Measurements from ENCODE around the gene SYT12. TPM values are rescaled to one million over a fixed set of nuclear protein-coding genes. Genes with fewer than 3 reads are reported as not detected.
A peak's percentile ranks its signal among the peaks of the same experiment; 100 is the strongest.

The SYT12 gene
- total and polyA plus RNA-seq, 2 of the 8 experiments (the other 6 are each of a cell fraction or from before 2014, with no cell fraction given): 1.4 to 3.3 TPM

- CTCF ChIA-PET (ENCODE audit: partially characterized antibody): interaction anchor here (0.5 to 2.1 kb wide), 8 partner anchors 10 to 208 kb away, joined by 3 to 9 read pairs (median 3); no protein-coding TSS in a partner anchor
Observed at GRCh38 chr11:67073908-67074307, 51.0 kb downstream of the SYT12 start.

More at GRCh38 chr11:67073908-67074307, 51.0 kb downstream of the SYT12 start:
- Histone ChIP-seq H3K4me2 (ENCODE audit: insufficient read depth in 1 of 2, low read depth in 2 of 2, low read length in 2 of 2) (no peak overlapping the region), H4K20me1 (replicated peaks in 1 of 2; ENCODE audit: control insufficient read depth in 1 of 2, insufficient read depth in 2 of 2, low read length in 2 of 2) (no peaks in the 10 kb centered on the region), H2BK12ac (ENCODE audit: low read depth, low read length) (peak overlapping the region; percentile 35; the same call in 1 of the 2 replicates), H3K4me1 (replicated peaks in 1 of 4; ENCODE audit: control insufficient read depth in 3 of 4, insufficient read depth in 4 of 4, low read length in 3 of 4) (peaks cover 0 to 13% (median 2%) of the 10 kb centered on the region in 4 experiments; a peak in 5 of 7 replicates), H3K36me3 (ENCODE audit: control insufficient read depth in 2 of 4, insufficient read depth in 4 of 4, low read length in 3 of 4) (no peaks in the 10 kb centered on the region), H3K79me2 (ENCODE audit: control insufficient read depth in 1 of 2, insufficient read depth in 2 of 2, low read length in 2 of 2) (no peaks in the 10 kb centered on the region), H2AFZ (ENCODE audit: low read length) (no peak overlapping the region), H3K23ac (ENCODE audit: insufficient read length) (no peak overlapping the region), H4K91ac (replicated peaks; ENCODE audit: insufficient read length, low read length) (no peak overlapping the region), H2BK15ac (ENCODE audit: low read length) (no peak overlapping the region), H3K4ac (replicated peaks; ENCODE audit: insufficient read length, low read depth, low read length) (no peak overlapping the region), H3K23me2 (ENCODE audit: low read depth, low read length) (no peaks in the 10 kb centered on the region; the same call in 1 of the 2 replicates), H3K18ac (ENCODE audit: extremely low read depth, low read length) (no peak overlapping the region; the same call in 1 of the 2 replicates), H3K14ac (ENCODE audit: insufficient read length) (no peak overlapping the region), H3K4me3 (ENCODE audit: extremely low read depth in 1 of 4, insufficient read depth in 2 of 4, low read depth in 3 of 4, low read length in 4 of 4) (no peak overlapping the region), H2BK5ac (ENCODE audit: low read depth, low read length) (peak overlapping the region; percentile 55; the same call in 1 of the 2 replicates), H4K5ac (ENCODE audit: insufficient read length, low read depth, low read length) (no peak overlapping the region), H3K79me1 (ENCODE audit: low read depth, low read length) (no peaks in the 10 kb centered on the region; the same call in 1 of the 2 replicates), H4K8ac (ENCODE audit: extremely low read depth, insufficient read depth, low read length) (0 out of 2 replicates have a peak overlapping the region, but pooled peaks have one; percentile 18), H2BK120ac (replicated peaks; ENCODE audit: low read depth, low read length) (no peak overlapping the region), H2AK5ac (ENCODE audit: low read depth, low read length) (no peak overlapping the region), H3K9ac (replicated peaks in 1 of 4; ENCODE audit: extremely low read depth in 1 of 4, low read depth in 3 of 4, low read length in 3 of 4) (no peak overlapping the region), H2BK20ac (ENCODE audit: low read length) (no peak overlapping the region), H3K27me3 (replicated peaks in 1 of 4; ENCODE audit: control insufficient read depth in 3 of 4, extremely low read depth in 1 of 4, insufficient read depth in 3 of 4, low read length in 3 of 4) (no peaks in the 10 kb centered on the region), H3K9me3 (ENCODE audit: insufficient read depth in 2 of 2, low read depth in 1 of 2, low read length in 1 of 2) (no peaks in the 10 kb centered on the region), H3K56ac (replicated peaks; ENCODE audit: insufficient read length, low read depth, low read length) (no peak overlapping the region), H3K27ac (ENCODE audit: low read depth, low read length) (no peak overlapping the region)
- WGBS, 2 experiments (ENCODE audit: extremely low coverage in 1 of 2, insufficient coverage in 1 of 2, insufficient read length in 1 of 2, insufficient replicate concordance in 2 of 2, low coverage in 1 of 2, low lambda C conversion rate in 2 of 2, missing lambda C conversion rate in 1 of 2): 77% methylated on average over 9 of the region's 9 CpGs; no CpG with 5 or more reads in 1 of the 2 experiments
- no peak for DNase-seq (ENCODE audit: low read depth in 1 of 2, low spot score in 2 of 2)
- TF ChIP-seq CEBPB (IDR thresholded peaks at IDR 0.05; ENCODE audit: low read depth, low read length) (0 out of 2 replicates have a peak, but pooled peaks have one; percentile 1), RAD21 (IDR thresholded peaks at IDR 0.05 in 1 of 2, conservative IDR thresholded peaks at IDR 0.05 in 1 of 2; ENCODE audit: low read depth in 2 of 2, low read length in 2 of 2) (no peak)
- no peak for FAIRE-seq
- POLR2A ChIA-PET (ENCODE audit: partially characterized antibody): interaction anchor here (1.0 to 2.4 kb wide), 6 partner anchors 12 to 167 kb away, joined by 3 to 7 read pairs (median 4); partner anchors contain the start of gene RHOD
